HG03139 (cell line): Measurements from ENCODE around the gene SMLR1.

Experiments
- ATAC-seq: cut with Tn5 transposase; IDR thresholded peaks from one replicate; pipeline ENCODE4 v1.9.1; 2021; ENCODE audit not compliant: unreplicated experiment

The SMLR1 gene

GRCh38 chr6:130824978-130825694 is 2.1 kb upstream of the SMLR1 start:
- no peak for ATAC-seq

- ATAC-seq, result no peak
Measured at GRCh38 chr6:130825772-130826441, 1.3 kb upstream of the SMLR1 start.

GRCh38 chr6:130826442-130827246 is 562 bp upstream of the SMLR1 start:
- no peak for ATAC-seq

- ATAC-seq, result no peak
Measured at GRCh38 chr6:130829333-130829910, 2.2 kb downstream of the SMLR1 start.

- no peak for ATAC-seq
Measured at GRCh38 chr6:130831607-130832006, 4.4 kb downstream of the SMLR1 start.

- ATAC-seq, result no peak
Measured at GRCh38 chr6:130833569-130833968, 6.4 kb downstream of the SMLR1 start.

- no peak for ATAC-seq
Measured at GRCh38 chr6:130834482-130835251, 7.5 kb downstream of the SMLR1 start.

- no peak for ATAC-seq
Measured at GRCh38 chr6:130836055-130836640, 8.9 kb downstream of the SMLR1 start.

GRCh38 chr6:130837067-130837466 is 9.9 kb downstream of the SMLR1 start:
- no peak for ATAC-seq

- ATAC-seq, result no peak
Measured at GRCh38 chr6:130838250-130838860, 11.1 kb downstream of the SMLR1 start.

GRCh38 chr6:130838951-130839350 is 11.7 kb downstream of the SMLR1 start:
- ATAC-seq, result no peak

- no peak for ATAC-seq
Measured at GRCh38 chr6:130839379-130839778, 12.2 kb downstream of the SMLR1 start.

GRCh38 chr6:130840050-130840449 is 12.8 kb downstream of the SMLR1 start:
- ATAC-seq, result no peak

GRCh38 chr6:130841128-130841728 is 14.0 kb downstream of the SMLR1 start:
- no peak for ATAC-seq

- ATAC-seq, result peak; percentile 61
Measured at GRCh38 chr6:130843575-130844320, 16.5 kb downstream of the SMLR1 start.

- no peak for ATAC-seq
Measured at GRCh38 chr6:130846501-130846900, 19.3 kb downstream of the SMLR1 start.

GRCh38 chr6:130847001-130847910 is 20.1 kb downstream of the SMLR1 start:
- ATAC-seq, result no peak

GRCh38 chr6:130848945-130849344 is 21.7 kb downstream of the SMLR1 start:
- peak; percentile 91 for ATAC-seq
